Fibroblast of mammary gland (primary cell): ENCODE results near the gene KDM7A.

Experiments used
- DNase-seq: peaks from one replicate; pipeline ENCODE4 v3.0.0-alpha.2; 2010; ENCODE audit warnings: low read depth
- H3K4me3 ChIP-seq: 2 replicates; pipeline ENCODE4 v1.5.1; 2011; ENCODE audit warnings: low read depth, mild to moderate bottlenecking, low read length, moderate library complexity; ENCODE audit not compliant: control insufficient read depth
- CTCF ChIP-seq: conservative IDR thresholded peaks from 2 replicates; pipeline ENCODE4 v1.5.1; 2011; ENCODE audit warnings: low read depth, low read length, inconsistent platforms; ENCODE audit not compliant: control insufficient read depth, insufficient read depth

KDM7A gene

GRCh38 chr7:140144821-140145220 is 32.0 kb downstream of the KDM7A start:
- TF ChIP-seq CTCF, result no peak
- H3K4me3 ChIP-seq, result no peak overlapping the region
- no peak for DNase-seq

- DNase-seq, result no peak
- H3K4me3 ChIP-seq, result no peak overlapping the region
- TF ChIP-seq CTCF, result no peak
Measured at GRCh38 chr7:140143997-140144396, 32.8 kb downstream of the KDM7A start.

GRCh38 chr7:140142031-140142430 is 34.8 kb downstream of the KDM7A start:
- H3K4me3 ChIP-seq, result no peak overlapping the region
- no peak for DNase-seq
- no peak for TF ChIP-seq CTCF

GRCh38 chr7:140141256-140141655 is 35.5 kb downstream of the KDM7A start:
- H3K4me3 ChIP-seq, result no peak overlapping the region
- no peak for TF ChIP-seq CTCF
- no peak for DNase-seq

GRCh38 chr7:140137078-140137477 is 39.7 kb downstream of the KDM7A start:
- H3K4me3 ChIP-seq, result no peak overlapping the region
- TF ChIP-seq CTCF, result no peak
- no peak for DNase-seq

GRCh38 chr7:140136073-140136472 is 40.7 kb downstream of the KDM7A start:
- no peak for TF ChIP-seq CTCF
- no peak overlapping the region for H3K4me3 ChIP-seq
- DNase-seq, result no peak

GRCh38 chr7:140134039-140134438 is 42.7 kb downstream of the KDM7A start:
- no peak for TF ChIP-seq CTCF
- no peak for DNase-seq
- H3K4me3 ChIP-seq, result no peak overlapping the region
